ENCODE measurements around the gene PLEKHO2. TPM values are rescaled to one million over a fixed set of nuclear protein-coding genes. Genes with fewer than 3 reads are reported as not detected.

PLEKHO2 gene
- total RNA-seq, 1 donor from 2014 or later: 8.8 TPM

DNA sequence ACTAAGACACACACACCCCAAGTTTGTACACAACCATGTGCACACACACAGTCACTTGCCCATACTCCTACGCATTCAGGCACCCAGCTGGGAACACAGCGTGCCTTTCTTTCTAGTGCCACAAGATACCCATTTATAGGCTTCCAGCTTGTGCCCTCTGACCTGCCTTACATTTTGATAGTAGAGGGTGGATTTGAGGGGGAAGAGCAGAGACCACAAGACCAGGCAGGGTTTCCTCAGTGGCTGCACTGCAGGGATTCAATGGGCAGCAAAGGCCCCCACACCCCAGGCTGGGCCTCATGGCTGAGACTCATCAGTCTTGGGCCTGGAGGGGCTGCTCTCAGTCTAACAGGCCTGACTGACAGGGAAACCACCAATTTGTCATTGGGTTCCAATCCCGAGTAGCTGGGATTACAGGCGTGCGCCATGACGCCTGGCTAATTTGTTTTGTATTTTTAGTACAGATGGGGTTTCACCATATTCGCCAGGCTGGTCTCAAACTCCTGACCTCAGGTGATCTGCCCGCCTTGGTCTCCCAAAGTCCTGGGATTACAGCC, 51.2 kb downstream of the PLEKHO2 start:
- no peaks in the 10 kb centered on the region for H3K27me3 Mint-ChIP-seq (ENCODE audit: low read depth)
- no peak for TF ChIP-seq CTCF (IDR thresholded peaks at IDR 0.05; ENCODE audit: unreplicated experiment)
- no peaks in the 10 kb centered on the region for H3K36me3 Mint-ChIP-seq
- no peak overlapping the region for H3K4me3 Mint-ChIP-seq
- no peaks in the 10 kb centered on the region for H3K9me3 Mint-ChIP-seq
- H3K4me1 Mint-ChIP-seq: peaks cover 52% of the 10 kb centered on the region
- H3K27ac Mint-ChIP-seq: peak overlapping the region; percentile 66
- no peak for DNase-seq (ENCODE audit: low spot score in 2 of 2, unreplicated experiment in 2 of 2)

DNA sequence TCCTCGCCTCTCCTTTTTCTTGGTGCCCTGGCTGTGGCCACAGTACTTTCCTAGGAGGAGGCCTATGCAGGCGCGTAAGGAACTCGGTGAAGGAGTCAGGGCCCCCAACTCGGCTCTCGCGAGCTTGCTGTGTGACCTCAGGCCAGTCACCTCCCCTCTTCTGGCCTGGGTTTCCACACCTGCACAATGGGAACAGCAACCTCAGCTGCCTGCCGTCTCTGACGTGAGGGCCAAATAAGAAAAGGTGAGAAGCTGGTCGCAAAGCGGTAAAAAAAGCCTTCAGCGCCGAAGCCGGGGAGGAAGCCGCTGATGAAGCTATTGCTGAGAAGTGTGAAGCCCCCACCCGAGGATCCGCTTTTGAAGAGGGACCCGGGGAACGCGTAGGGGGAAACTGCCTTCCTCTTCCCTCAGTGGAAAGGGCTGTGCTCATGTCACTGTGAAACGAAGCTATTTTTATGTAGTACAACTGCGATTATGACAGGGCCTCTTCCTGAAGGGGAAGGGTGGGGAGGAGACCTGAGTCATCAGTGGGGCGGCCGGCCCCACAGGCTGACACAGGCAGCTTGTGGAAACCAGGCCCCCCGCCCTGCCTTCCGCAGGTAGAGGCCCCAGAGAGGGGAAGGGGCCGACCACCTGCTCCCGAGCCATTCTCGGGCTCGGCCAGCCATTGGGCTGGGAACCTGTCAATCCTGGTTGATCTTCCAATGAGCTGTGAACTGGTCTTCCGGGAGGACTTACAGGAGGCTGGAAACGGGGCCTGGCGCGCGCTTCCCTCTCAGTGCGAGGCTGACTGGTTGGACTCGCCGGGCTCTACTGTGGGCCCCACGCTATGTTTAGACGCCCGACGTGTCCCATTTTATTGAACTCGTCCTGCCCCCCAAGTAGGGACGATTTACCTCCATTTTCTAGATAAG, 52.0 kb downstream of the PLEKHO2 start:
- TF ChIP-seq CTCF (IDR thresholded peaks at IDR 0.05; ENCODE audit: unreplicated experiment): no peak
- H3K27me3 Mint-ChIP-seq (ENCODE audit: low read depth): no peaks in the 10 kb centered on the region
- H3K4me3 Mint-ChIP-seq: peak overlapping the region; percentile 76
- peak; percentile 94 to 97 for DNase-seq (ENCODE audit: low spot score in 2 of 2, unreplicated experiment in 2 of 2)
- H3K4me1 Mint-ChIP-seq: peaks cover 56% of the 10 kb centered on the region
- no peaks in the 10 kb centered on the region for H3K9me3 Mint-ChIP-seq
- H3K36me3 Mint-ChIP-seq: no peaks in the 10 kb centered on the region
- peak overlapping the region; percentile 99 for H3K27ac Mint-ChIP-seq

DNA sequence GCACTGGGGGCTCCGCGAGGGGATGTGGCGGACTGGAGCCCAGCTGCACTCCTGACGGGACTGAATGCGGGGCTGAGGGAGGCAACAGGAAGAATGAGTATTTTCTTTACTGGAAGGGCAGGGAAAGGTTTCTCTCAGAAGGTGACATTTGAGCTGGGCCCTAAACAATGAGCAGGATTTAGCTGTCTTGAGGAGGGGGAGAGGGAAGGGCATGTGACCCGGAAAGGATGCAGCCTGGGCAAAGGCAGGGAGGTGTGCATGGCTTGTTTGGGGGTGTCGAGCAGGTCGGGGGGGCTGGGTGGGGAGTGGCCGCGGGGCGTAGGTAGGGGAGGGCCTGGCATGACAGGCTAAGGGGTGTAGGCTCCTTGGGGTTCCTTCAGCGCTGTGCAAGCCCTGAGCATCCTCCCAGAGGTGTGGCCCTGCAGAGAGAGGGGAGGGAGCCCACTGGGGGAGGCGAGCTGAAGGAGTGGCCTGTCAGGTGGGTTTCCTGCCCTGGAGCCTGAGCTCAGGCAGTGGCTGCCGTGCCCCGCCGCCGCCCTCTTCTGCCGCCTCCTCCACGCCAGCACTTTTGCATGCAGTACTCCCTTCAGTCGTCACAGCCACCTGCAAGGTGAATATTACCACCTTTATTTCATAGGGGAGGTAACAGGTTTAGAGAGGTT, 52.8 kb downstream of the PLEKHO2 start:
- peak in 1 of 2 experiments; percentile 50 for DNase-seq (ENCODE audit: low spot score in 2 of 2, unreplicated experiment in 2 of 2)
- H3K4me1 Mint-ChIP-seq: peaks cover 56% of the 10 kb centered on the region

DNA sequence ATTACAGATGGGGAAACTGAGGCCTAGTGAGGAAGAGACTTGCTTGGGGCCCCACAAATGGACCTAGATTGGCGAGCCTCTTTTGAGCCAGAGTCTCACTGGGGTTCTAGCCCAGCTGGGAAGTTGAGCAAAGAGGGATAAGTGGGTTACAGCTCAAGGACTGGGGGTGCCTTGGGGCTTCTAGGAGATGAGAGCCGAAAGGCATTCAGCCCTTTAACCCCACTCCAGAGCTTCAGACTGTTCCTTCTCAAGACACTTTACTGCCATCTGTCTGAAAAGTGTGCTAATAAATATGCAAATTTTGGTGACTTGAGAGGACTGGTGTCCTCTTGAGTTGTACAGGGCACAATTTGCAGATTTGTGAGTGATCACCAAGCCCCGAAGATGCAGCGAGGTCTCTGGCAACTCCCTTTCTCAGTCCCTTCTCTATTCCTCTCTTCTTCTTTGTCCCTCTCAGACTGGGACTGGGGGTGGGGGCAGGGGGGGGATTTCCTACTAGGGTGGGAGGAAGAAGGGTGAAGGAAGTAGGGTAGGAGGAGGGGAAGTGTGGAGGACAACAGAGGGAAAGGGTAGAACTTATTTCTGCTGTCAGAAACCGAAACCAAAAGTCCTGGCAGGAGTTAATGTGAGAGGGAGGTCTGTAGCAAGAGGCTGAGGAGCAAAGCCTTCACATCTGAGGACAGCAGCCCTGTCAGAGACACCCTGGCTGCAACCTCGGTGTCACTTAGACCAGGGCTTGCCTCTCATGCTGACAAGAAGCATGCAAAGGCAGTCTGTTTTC, 53.8 kb downstream of the PLEKHO2 start:
- peak overlapping the region; percentile 99 for H3K27ac Mint-ChIP-seq
- H3K4me3 Mint-ChIP-seq: peak overlapping the region; percentile 76
- DNase-seq (ENCODE audit: low spot score in 2 of 2, unreplicated experiment in 2 of 2): no peak
- H3K4me1 Mint-ChIP-seq: peaks cover 56% of the 10 kb centered on the region
- no peaks in the 10 kb centered on the region for H3K27me3 Mint-ChIP-seq (ENCODE audit: low read depth)
- TF ChIP-seq CTCF (IDR thresholded peaks at IDR 0.05; ENCODE audit: unreplicated experiment): no peak
- peaks cover 2% of the 10 kb centered on the region for H3K36me3 Mint-ChIP-seq
- H3K9me3 Mint-ChIP-seq: no peaks in the 10 kb centered on the region

More for the DNA sequence above, 52.8 kb downstream of the PLEKHO2 start:
- H3K36me3 Mint-ChIP-seq: peaks cover 2% of the 10 kb centered on the region
- peak overlapping the region; percentile 76 for H3K4me3 Mint-ChIP-seq
- peak overlapping the region; percentile 99 for H3K27ac Mint-ChIP-seq
- H3K9me3 Mint-ChIP-seq: no peaks in the 10 kb centered on the region
- no peak for TF ChIP-seq CTCF (IDR thresholded peaks at IDR 0.05; ENCODE audit: unreplicated experiment)
- no peaks in the 10 kb centered on the region for H3K27me3 Mint-ChIP-seq (ENCODE audit: low read depth)

GRCh38 chr15:64896371-64897069, 54.8 kb downstream of the PLEKHO2 start:
- no peak for DNase-seq (ENCODE audit: low spot score in 2 of 2, unreplicated experiment in 2 of 2)
- H3K9me3 Mint-ChIP-seq: peaks cover 6% of the 10 kb centered on the region
- H3K36me3 Mint-ChIP-seq: peaks cover 4% of the 10 kb centered on the region
- H3K27ac Mint-ChIP-seq: peak overlapping the region; percentile 59
- no peak for TF ChIP-seq CTCF (IDR thresholded peaks at IDR 0.05; ENCODE audit: unreplicated experiment)
- H3K4me3 Mint-ChIP-seq: no peak overlapping the region
- peaks cover 56% of the 10 kb centered on the region for H3K4me1 Mint-ChIP-seq
- no peaks in the 10 kb centered on the region for H3K27me3 Mint-ChIP-seq (ENCODE audit: low read depth)
